ENCODE measurements around the gene TENM4.

The TENM4 gene

GRCh38 chr11:78770931-78771330 lies 669.9 kb downstream of the TENM4 start:
- TF ChIP-seq SIN3A (IDR thresholded peaks at IDR 0.05; ENCODE audit: borderline replicate concordance, insufficient read depth, low read length) (no peak), TAF1 (IDR thresholded peaks at IDR 0.05; ENCODE audit: borderline replicate concordance, insufficient read depth, low read length) (no peak), POLR2AphosphoS5 (IDR thresholded peaks at IDR 0.05; ENCODE audit: low read depth, low read length) (no peak), FOXP2 (optimal IDR thresholded peaks at IDR 0.05; ENCODE audit: borderline replicate concordance, extremely low read depth, extremely low read length, insufficient read depth) (no peak), REST (IDR thresholded peaks at IDR 0.05; ENCODE audit: insufficient read depth in 1 of 2, low read depth in 2 of 2, low read length in 2 of 2) (no peak)

- TF ChIP-seq FOXP2 (optimal IDR thresholded peaks at IDR 0.05; ENCODE audit: borderline replicate concordance, extremely low read depth, extremely low read length, insufficient read depth): no peak
Observed at GRCh38 chr11:78768971-78769370, 671.9 kb downstream of the TENM4 start.

GRCh38 chr11:78768345-78768744 lies 672.5 kb downstream of the TENM4 start:
- TF ChIP-seq SIN3A (IDR thresholded peaks at IDR 0.05; ENCODE audit: borderline replicate concordance, insufficient read depth, low read length): no peak
- peak; percentile 52 to 89 for TF ChIP-seq REST (IDR thresholded peaks at IDR 0.05; ENCODE audit: insufficient read depth in 1 of 2, low read depth in 2 of 2, low read length in 2 of 2)

GRCh38 chr11:78767027-78767932 lies 673.5 kb downstream of the TENM4 start:
- TF ChIP-seq POLR2AphosphoS5 (IDR thresholded peaks at IDR 0.05; ENCODE audit: low read depth, low read length): no peak

GRCh38 chr11:78764946-78765345 lies 675.9 kb downstream of the TENM4 start:
- no peak for TF ChIP-seq TAF1 (IDR thresholded peaks at IDR 0.05; ENCODE audit: borderline replicate concordance, insufficient read depth, low read length)
- no peak for TF ChIP-seq FOXP2 (optimal IDR thresholded peaks at IDR 0.05; ENCODE audit: borderline replicate concordance, extremely low read depth, extremely low read length, insufficient read depth)

- no peak for TF ChIP-seq SIN3A (IDR thresholded peaks at IDR 0.05; ENCODE audit: borderline replicate concordance, insufficient read depth, low read length)
- TF ChIP-seq TAF1 (IDR thresholded peaks at IDR 0.05; ENCODE audit: borderline replicate concordance, insufficient read depth, low read length): no peak
- TF ChIP-seq FOXP2 (optimal IDR thresholded peaks at IDR 0.05; ENCODE audit: borderline replicate concordance, extremely low read depth, extremely low read length, insufficient read depth): no peak
- no peak for TF ChIP-seq POLR2AphosphoS5 (IDR thresholded peaks at IDR 0.05; ENCODE audit: low read depth, low read length)
- TF ChIP-seq REST (IDR thresholded peaks at IDR 0.05; ENCODE audit: insufficient read depth in 1 of 2, low read depth in 2 of 2, low read length in 2 of 2): no peak
Observed at GRCh38 chr11:78763664-78764063, 677.2 kb downstream of the TENM4 start.

GRCh38 chr11:78762105-78762504 lies 678.7 kb downstream of the TENM4 start:
- TF ChIP-seq REST (IDR thresholded peaks at IDR 0.05; ENCODE audit: insufficient read depth in 1 of 2, low read depth in 2 of 2, low read length in 2 of 2): no peak
- TF ChIP-seq SIN3A (IDR thresholded peaks at IDR 0.05; ENCODE audit: borderline replicate concordance, insufficient read depth, low read length): no peak
- TF ChIP-seq FOXP2 (optimal IDR thresholded peaks at IDR 0.05; ENCODE audit: borderline replicate concordance, extremely low read depth, extremely low read length, insufficient read depth): no peak
- TF ChIP-seq POLR2AphosphoS5 (IDR thresholded peaks at IDR 0.05; ENCODE audit: low read depth, low read length): no peak
- no peak for TF ChIP-seq TAF1 (IDR thresholded peaks at IDR 0.05; ENCODE audit: borderline replicate concordance, insufficient read depth, low read length)
